T-cell (primary cell): ENCODE measurements around the gene ZBTB2. TPM values are rescaled to one million over a fixed set of nuclear protein-coding genes. Genes with fewer than 3 reads are reported as not detected.

ENCODE experiments used
- ATAC-seq, 4 experiments: fragments of 200-7000 bp in 3 of 4; fragments of 150-1000 bp in 1 of 4; cut with Tn5 transposase; replicated peaks in 1 of 4; 1 replicate in 3 of 4; 2 replicates in 1 of 4; pipeline ENCODE4 v1.10.0; 2021; ENCODE audit warnings: moderate library complexity in 3 of 4, mild to moderate bottlenecking in 2 of 4, moderate number of reproducible peaks in 1 of 4
- CTCF ChIA-PET, 2 donors: fragments of 300-600 bp; sonication (Branson Sonifier 250); formaldehyde crosslinking; loops; one replicate each; lab custom pipeline; 2022; ENCODE audit warnings: antibody characterized with exemption in 2 of 2; lab: Charles Lee
- POLR2A ChIA-PET, 2 donors: fragments of 300-600 bp; sonication (Branson Sonifier 250); formaldehyde crosslinking; loops; one replicate each; lab custom pipeline; 2022; ENCODE audit warnings: antibody characterized with exemption in 2 of 2; lab: Charles Lee
- DNase-seq, 35 experiments: peaks; one replicate each; pipeline versions ENCODE4 v3.0.0 to v3.0.0-alpha.2; 2013 to 2023
- H3K27ac ChIP-seq: one replicate; pipeline ENCODE4 v1.5.1; 2013; ENCODE audit warnings: low read length
- H3K27me3 ChIP-seq, 2 experiments: replicated peaks in 1 of 2; 1 replicate in 1 of 2; 2 replicates in 1 of 2; pipeline versions ENCODE4 v1.6.1 to v1.7.0; 2013; ENCODE audit warnings: low read length in 1 of 2, mixed read lengths in 1 of 2; ENCODE audit not compliant: control insufficient read depth in 2 of 2, insufficient read depth in 2 of 2; ENCODE audit errors: extremely low read depth in 1 of 2
- H3K36me3 ChIP-seq, 2 donors: 1 replicate in 1 of 2; 2 replicates in 1 of 2; pipeline versions ENCODE4 v1.6.1 to v1.7.0; 2013; ENCODE audit warnings: low read length in 1 of 2; ENCODE audit not compliant: control insufficient read depth in 2 of 2, insufficient read depth in 1 of 2; ENCODE audit errors: extremely low read depth in 1 of 2
- H3K4me1 ChIP-seq, 2 experiments: 1 replicate in 1 of 2; 2 replicates in 1 of 2; pipeline versions ENCODE4 v1.6.1 to v1.7.0; 2013; ENCODE audit warnings: low read length in 2 of 2, mixed read lengths in 1 of 2; ENCODE audit not compliant: insufficient read depth in 2 of 2, control insufficient read depth in 1 of 2; ENCODE audit errors: extremely low read depth in 1 of 2
- H3K4me3 ChIP-seq, 2 donors: 1 replicate in 1 of 2; 2 replicates in 1 of 2; pipeline versions ENCODE4 v1.5.1 to v1.7.0; 2013; ENCODE audit warnings: mild to moderate bottlenecking in 2 of 2, low read length in 1 of 2, moderate library complexity in 1 of 2; ENCODE audit not compliant: control insufficient read depth in 1 of 2; ENCODE audit errors: extremely low read depth in 1 of 2
- H3K9me3 ChIP-seq: 2 replicates; pipeline ENCODE4 v1.7.0; 2013
- H3K27ac Mint-ChIP-seq, 2 donors: one replicate each; pipeline ENCODE4 v1.8.0; 2020 to 2021; ENCODE audit warnings: mild to moderate bottlenecking in 2 of 2, mixed read lengths in 2 of 2
- H3K27me3 Mint-ChIP-seq, 2 donors: one replicate each; pipeline ENCODE4 v1.8.0; 2021 to 2022; ENCODE audit warnings: mixed read lengths in 2 of 2
- H3K36me3 Mint-ChIP-seq: one replicate; pipeline ENCODE4 v1.8.0; 2021; ENCODE audit warnings: mixed read lengths
- H3K4me1 Mint-ChIP-seq, 3 donors: one replicate each; pipeline ENCODE4 v1.8.0; 2020 to 2022; ENCODE audit warnings: mixed read lengths in 3 of 3, mild to moderate bottlenecking in 1 of 3
- H3K4me3 Mint-ChIP-seq, 3 donors: one replicate each; pipeline ENCODE4 v1.8.0; 2020 to 2022; ENCODE audit warnings: mild to moderate bottlenecking in 3 of 3, mixed read lengths in 3 of 3, moderate library complexity in 3 of 3
- H3K9me3 Mint-ChIP-seq, 3 donors: one replicate each; pipeline ENCODE4 v1.8.0; 2020 to 2022; ENCODE audit warnings: mixed read lengths in 3 of 3
- WGBS: methylation state at CpG from one replicate; pipeline ENCODE4 v1.1.5; 2013; ENCODE audit warnings: missing lambda C conversion rate; ENCODE audit not compliant: insufficient coverage; 5-methylcytosine and 5-hydroxymethylcytosine counted together
- total RNA-seq, 35 experiments: library from RNA in 6 of 35; stranded (reverse) in 6 of 35; fragments of 120-200 nt in 1 of 35; gene quantifications; one replicate each; pipeline versions ENCODE4 v1.2.1 to v1.2.4 and lab custom pipeline; 2013 to 2026

ZBTB2 gene
- total RNA-seq, 5 donors from 2014 or later (not counting 1 experiment from before 2014, with no cell fraction given) = 16.1 to 28.3 (median 27.4) TPM

- no peaks in the 10 kb centered on the region for H3K9me3 ChIP-seq
- POLR2A ChIA-PET = interaction anchor here in 1 of 2 donors (0.7 to 1.3 kb wide), 2 partner anchors 9 to 53 kb away, joined by 4 to 5 read pairs; no protein-coding TSS in a partner anchor
- peak in 1 of 35 experiments; percentile 32 for DNase-seq
Observed at GRCh38 chr6:151376440-151376839, 14.9 kb downstream of the ZBTB2 start.

GRCh38 chr6:151375833-151376232 is 15.5 kb downstream of the ZBTB2 start:
- peak overlapping the region in 1 of 3 donors; percentile 48 for H3K4me3 Mint-ChIP-seq
- Histone ChIP-seq H3K9me3 (no peaks in the 10 kb centered on the region), H3K27ac (no peak overlapping the region), H3K36me3 (peaks cover 0 to 9% of the 10 kb centered on the region in 2 donors), H3K27me3 (no peaks in the 10 kb centered on the region), H3K4me1 (peaks cover 47 to 67% of the 10 kb centered on the region in 2 experiments), H3K4me3 (no peak overlapping the region)
- ChIA-PET CTCF (interaction anchor here (0.6 to 1.0 kb wide), 2 partner anchors 10 to 41 kb away, joined by 3 to 9 read pairs; no protein-coding TSS in a partner anchor), POLR2A (interaction anchor here in 1 of 2 donors (0.7 to 1.3 kb wide), 2 partner anchors 9 to 54 kb away, joined by 4 to 5 read pairs; no protein-coding TSS in a partner anchor)
- no peaks in the 10 kb centered on the region for H3K27me3 Mint-ChIP-seq
- peak overlapping the region; percentile 75 to 82 for H3K27ac Mint-ChIP-seq
- H3K9me3 Mint-ChIP-seq = no peaks in the 10 kb centered on the region
- no peak for DNase-seq
- peaks cover 23% of the 10 kb centered on the region for H3K36me3 Mint-ChIP-seq
- peaks cover 84 to 93% (median 87%) of the 10 kb centered on the region in 3 donors for H3K4me1 Mint-ChIP-seq
- no CpG with 5 or more reads among the region's 2 CpGs for WGBS
- ATAC-seq = no peak

More at GRCh38 chr6:151376440-151376839, 14.9 kb downstream of the ZBTB2 start:
- peak overlapping the region; percentile 75 to 82 for H3K27ac Mint-ChIP-seq
- WGBS = no CpG with 5 or more reads among the region's 1 CpG
- peaks cover 84 to 94% (median 87%) of the 10 kb centered on the region in 3 donors for H3K4me1 Mint-ChIP-seq
- Histone ChIP-seq H3K36me3 (peaks cover 0 to 3% of the 10 kb centered on the region in 2 donors), H3K27me3 (no peaks in the 10 kb centered on the region), H3K4me1 (peaks cover 47 to 70% of the 10 kb centered on the region in 2 experiments), H3K4me3 (no peak overlapping the region), H3K27ac (no peak overlapping the region)
- CTCF ChIA-PET = interaction anchor here (0.6 to 1.4 kb wide), 3 partner anchors 10 to 40 kb away, joined by 3 to 9 read pairs (median 6); no protein-coding TSS in a partner anchor
- no peaks in the 10 kb centered on the region for H3K9me3 Mint-ChIP-seq
- no peak for ATAC-seq
- peaks cover 17% of the 10 kb centered on the region for H3K36me3 Mint-ChIP-seq
- H3K27me3 Mint-ChIP-seq = no peaks in the 10 kb centered on the region
- peak overlapping the region in 2 of 3 donors; percentile 47 to 48 for H3K4me3 Mint-ChIP-seq

- peaks cover 41 to 55% of the 10 kb centered on the region in 2 experiments for H3K4me1 ChIP-seq
- peak overlapping the region; percentile 81 to 89 for H3K27ac Mint-ChIP-seq
Observed at GRCh38 chr6:151374036-151374683, 17.2 kb downstream of the ZBTB2 start.

GRCh38 chr6:151372164-151372563 is 19.2 kb downstream of the ZBTB2 start:
- Histone ChIP-seq H3K4me3 (no peak overlapping the region), H3K4me1 (peaks cover 32 to 46% of the 10 kb centered on the region in 2 experiments), H3K27me3 (no peaks in the 10 kb centered on the region), H3K9me3 (no peaks in the 10 kb centered on the region), H3K27ac (peak overlapping the region; percentile 16), H3K36me3 (peaks cover 0 to 26% of the 10 kb centered on the region in 2 donors)
- no peaks in the 10 kb centered on the region for H3K27me3 Mint-ChIP-seq
- peaks cover 29% of the 10 kb centered on the region for H3K36me3 Mint-ChIP-seq
- peak overlapping the region; percentile 5 to 60 (median 52) for H3K4me3 Mint-ChIP-seq
- ChIA-PET POLR2A (interaction anchor here in 1 of 2 donors (0.6 kb wide), 1 partner anchor 9 kb away, joined by 3 read pairs; no protein-coding TSS in a partner anchor), CTCF (interaction anchor here in 1 of 2 donors (1.1 kb wide), 1 partner anchor 79 kb away, joined by 8 read pairs; no protein-coding TSS in a partner anchor)
- peaks cover 57 to 61% (median 58%) of the 10 kb centered on the region in 3 donors for H3K4me1 Mint-ChIP-seq
- WGBS = 6% methylated on average over 5 of the region's 5 CpGs
- peak in 1 of 35 experiments; percentile 22 for DNase-seq
- peak in 2 of 4 experiments; percentile 14 to 30 for ATAC-seq
- H3K27ac Mint-ChIP-seq = peak overlapping the region; percentile 80 to 90
- no peaks in the 10 kb centered on the region for H3K9me3 Mint-ChIP-seq

More at GRCh38 chr6:151374036-151374683, 17.2 kb downstream of the ZBTB2 start:
- no CpG with 5 or more reads among the region's 5 CpGs for WGBS
- ChIA-PET POLR2A (interaction anchor here (0.6 to 2.1 kb wide), 6 partner anchors 16 to 78 kb away, joined by 3 to 28 read pairs (median 9); a partner anchor contains a TSS), CTCF (interaction anchor here (0.6 to 1.4 kb wide), 6 partner anchors 15 to 105 kb away, joined by 3 to 12 read pairs (median 4); no protein-coding TSS in a partner anchor)
- Mint-ChIP-seq H3K27me3 (no peaks in the 10 kb centered on the region), H3K36me3 (peaks cover 29% of the 10 kb centered on the region), H3K4me3 (peak overlapping the region; percentile 58 to 60 (median 60)), H3K4me1 (peaks cover 70 to 77% (median 73%) of the 10 kb centered on the region in 3 donors), H3K9me3 (no peaks in the 10 kb centered on the region)
- Histone ChIP-seq H3K27me3 (no peaks in the 10 kb centered on the region), H3K27ac (peak overlapping the region; percentile 73), H3K4me3 (peak overlapping the region; percentile 4), H3K36me3 (peaks cover 0 to 20% of the 10 kb centered on the region in 2 donors), H3K9me3 (no peaks in the 10 kb centered on the region)
- ATAC-seq = peak in 2 of 4 experiments; percentile 34 to 42
- DNase-seq = peak in 3 of 35 experiments; percentile 4 to 52 (median 18)

GRCh38 chr6:151370509-151371078 is 20.8 kb downstream of the ZBTB2 start:
- H3K27me3 ChIP-seq = no peaks in the 10 kb centered on the region
- H3K4me1 ChIP-seq = peaks cover 22 to 40% of the 10 kb centered on the region in 2 experiments
- Mint-ChIP-seq H3K27ac (no peak overlapping the region), H3K4me3 (peak overlapping the region in 1 of 3 donors; percentile 60), H3K27me3 (no peaks in the 10 kb centered on the region), H3K36me3 (peaks cover 41% of the 10 kb centered on the region), H3K4me1 (peaks cover 42 to 47% (median 43%) of the 10 kb centered on the region in 3 donors), H3K9me3 (no peaks in the 10 kb centered on the region)
- H3K36me3 ChIP-seq = peaks cover 9 to 39% of the 10 kb centered on the region in 2 donors
- H3K27ac ChIP-seq = no peak overlapping the region
- CTCF ChIA-PET = no interaction called here
- 100% methylated on average over 4 of the region's 6 CpGs for WGBS
- no peak overlapping the region for H3K4me3 ChIP-seq
- no peaks in the 10 kb centered on the region for H3K9me3 ChIP-seq
- no peak for ATAC-seq
- POLR2A ChIA-PET = interaction anchor here in 1 of 2 donors (0.5 kb wide), 1 partner anchor 12 kb away, joined by 4 read pairs; no protein-coding TSS in a partner anchor
- no peak for DNase-seq

- Mint-ChIP-seq H3K9me3 (no peaks in the 10 kb centered on the region), H3K27me3 (no peaks in the 10 kb centered on the region), H3K27ac (no peak overlapping the region), H3K4me1 (no peaks in the 10 kb centered on the region), H3K4me3 (no peak overlapping the region), H3K36me3 (peaks cover 57% of the 10 kb centered on the region)
- Histone ChIP-seq H3K9me3 (no peaks in the 10 kb centered on the region), H3K27me3 (no peaks in the 10 kb centered on the region), H3K36me3 (peaks cover 18 to 64% of the 10 kb centered on the region in 2 donors), H3K4me3 (no peak overlapping the region), H3K27ac (no peak overlapping the region), H3K4me1 (no peaks in the 10 kb centered on the region)
- no peak for DNase-seq
- CTCF ChIA-PET = no interaction called here
- POLR2A ChIA-PET = no interaction called here
- ATAC-seq = no peak
- WGBS = 98% methylated on average over 5 of the region's 6 CpGs
Observed at GRCh38 chr6:151365233-151365632, 26.1 kb downstream of the ZBTB2 start.
